B cell (primary cell): ENCODE data around the gene FAM53C. TPM values are rescaled to one million over a fixed set of nuclear protein-coding genes. Genes with fewer than 3 reads are reported as not detected.

ENCODE experiments used
- ATAC-seq: fragments of 200-7000 bp; cut with Tn5 transposase; one replicate; pipeline ENCODE4 v1.10.0; 2021; ENCODE audit warnings: low read depth, mild to moderate bottlenecking, moderate number of reproducible peaks, moderate library complexity
- CTCF ChIA-PET: fragments of 350-600 bp; sonication (Branson Sonifier 250); formaldehyde crosslinking; loops from one replicate; lab custom pipeline; 2021; ENCODE audit warnings: antibody characterized with exemption, inconsistent platforms; lab: Charles Lee
- POLR2A ChIA-PET: fragments of 350-600 bp; sonication (Branson Sonifier 250); formaldehyde crosslinking; loops from one replicate; lab custom pipeline; 2021; ENCODE audit warnings: antibody characterized with exemption; lab: Charles Lee
- DNase-seq: peaks from one replicate; pipeline ENCODE4 v3.0.0; 2013
- H2AFZ ChIP-seq: 2 replicates; pipeline ENCODE4 v1.6.1; 2012; ENCODE audit warnings: mild to moderate bottlenecking, low read depth, low read length; ENCODE audit not compliant: insufficient read depth, poor library complexity, severe bottlenecking
- H3K27ac ChIP-seq, 2 donors: 1 replicate in 1 of 2; 2 replicates in 1 of 2; pipeline ENCODE4 v1.5.1; 2012 to 2013; ENCODE audit warnings: low read length in 2 of 2, mild to moderate bottlenecking in 2 of 2, moderate library complexity in 1 of 2
- H3K27me3 ChIP-seq, 4 experiments: fragments of 200-600 bp in 1 of 4; sonication (generic) in 1 of 4; replicated peaks in 1 of 4; 1 replicate in 2 of 4; 2 replicates in 2 of 4; pipeline versions ENCODE4 v1.6.1 to v1.7.0; 2013 to 2016; ENCODE audit warnings: low read length in 3 of 4, mild to moderate bottlenecking in 2 of 4, mixed read lengths in 1 of 4, moderate library complexity in 1 of 4; ENCODE audit not compliant: insufficient read depth in 4 of 4, control insufficient read depth in 3 of 4; ENCODE audit errors: control extremely low read depth in 1 of 4
- H3K36me3 ChIP-seq, 2 experiments: replicated peaks in 1 of 2; 1 replicate in 1 of 2; 2 replicates in 1 of 2; pipeline versions ENCODE4 v1.6.1 to v1.7.1; 2013; ENCODE audit warnings: low read length in 1 of 2; ENCODE audit not compliant: insufficient read depth in 2 of 2, control insufficient read depth in 1 of 2; ENCODE audit errors: control extremely low read depth in 1 of 2, extremely low read depth in 1 of 2
- H3K4me1 ChIP-seq, 2 donors: fragments of 200-600 bp in 1 of 2; sonication (generic) in 1 of 2; 1 replicate in 1 of 2; 2 replicates in 1 of 2; pipeline versions ENCODE4 v1.5.1 to v1.6.1; 2013 to 2017; ENCODE audit warnings: low read length in 2 of 2; ENCODE audit not compliant: control insufficient read depth in 2 of 2, insufficient read depth in 2 of 2
- H3K4me2 ChIP-seq: replicated peaks from 2 replicates; pipeline ENCODE3; 2012; ENCODE audit warnings: mild to moderate bottlenecking, low read depth, low read length; ENCODE audit not compliant: poor library complexity, severe bottlenecking
- H3K4me3 ChIP-seq, 5 experiments: fragments of 200-600 bp in 1 of 5; sonication (generic) in 1 of 5; 1 replicate in 3 of 5; 2 replicates in 2 of 5; pipeline versions ENCODE4 v1.5.1 to v1.7.0; 2011 to 2016; ENCODE audit warnings: low read length in 4 of 5, mild to moderate bottlenecking in 4 of 5, low read depth in 2 of 5, control low read depth in 1 of 5, moderate library complexity in 1 of 5; ENCODE audit not compliant: insufficient read depth in 1 of 5; ENCODE audit errors: control extremely low read depth in 1 of 5, extremely low read depth in 1 of 5
- H3K79me2 ChIP-seq: fragments of 200-600 bp; sonication (generic); one replicate; pipeline ENCODE4 v1.6.0; 2016; ENCODE audit warnings: low read length; ENCODE audit not compliant: control insufficient read depth, insufficient read depth
- H3K9ac ChIP-seq: fragments of 200-600 bp; sonication (generic); 2 replicates; pipeline ENCODE4 v1.6.1; 2017; ENCODE audit warnings: mild to moderate bottlenecking, low read length, moderate library complexity
- H3K9me3 ChIP-seq, 3 donors: one replicate each; pipeline versions ENCODE4 v1.6.1 to v1.7.1; 2013; ENCODE audit warnings: low read length in 2 of 3; ENCODE audit not compliant: control insufficient read depth in 2 of 3, insufficient read depth in 1 of 3; ENCODE audit errors: control extremely low read depth in 1 of 3
- H4K20me1 ChIP-seq: 2 replicates; pipeline ENCODE4 v1.6.0; 2012; ENCODE audit warnings: mild to moderate bottlenecking, low read length; ENCODE audit not compliant: insufficient read depth, control insufficient read depth, poor library complexity, severe bottlenecking
- H3K27ac Mint-ChIP-seq: one replicate; pipeline ENCODE4 v1.8.0; 2021; ENCODE audit warnings: mixed read lengths
- H3K27me3 Mint-ChIP-seq: one replicate; pipeline ENCODE4 v1.8.0; 2021; ENCODE audit warnings: mixed read lengths
- H3K4me1 Mint-ChIP-seq: one replicate; pipeline ENCODE4 v1.8.0; 2021; ENCODE audit warnings: mixed read lengths
- H3K4me3 Mint-ChIP-seq: one replicate; pipeline ENCODE4 v1.8.0; 2021; ENCODE audit warnings: mixed read lengths
- H3K9me3 Mint-ChIP-seq: one replicate; pipeline ENCODE4 v1.8.0; 2022; ENCODE audit warnings: mixed read lengths; ENCODE audit not compliant: insufficient read depth
- CTCF ChIP-seq: fragments of 200-600 bp; IDR thresholded peaks from one replicate; pipeline ENCODE4 v1.8.0; 2022; ENCODE audit warnings: antibody characterized with exemption, mild to moderate bottlenecking
- EZH2 ChIP-seq: IDR thresholded peaks from 2 replicates; pipeline ENCODE4 v1.6.1; 2012; ENCODE audit warnings: borderline replicate concordance, low read depth, mild to moderate bottlenecking, moderate library complexity, low read length; ENCODE audit not compliant: insufficient read depth, poor library complexity, severe bottlenecking
- WGBS: methylation state at CpG from one replicate; pipeline ENCODE4 v1.1.5; 2013; ENCODE audit warnings: missing lambda C conversion rate; ENCODE audit not compliant: insufficient coverage; 5-methylcytosine and 5-hydroxymethylcytosine counted together
- intact Hi-C: fragments of 100-400 bp; cut with micrococcal nuclease; formaldehyde crosslinking; loops from one replicate; pipeline ENCODE4 v1.10.0; 2022
- polyA plus RNA-seq: library from polyadenylated mRNA; depleted of rRNA; stranded (reverse); fragments of >200 nt; gene quantifications from 2 replicates; pipeline ENCODE4 v1.2.3, GENCODE V29; 2012
- total RNA-seq, 2 donors: library from RNA; stranded (reverse); fragments of 120-200 nt in 1 of 2; gene quantifications; 1 replicate in 1 of 2; 2 replicates in 1 of 2; pipeline versions ENCODE4 v1.2.3 to v1.2.4, GENCODE V29; 2013 to 2022

Gene FAM53C
- total and polyA plus RNA-seq, 2 donors (not counting 1 experiment from before 2014, with no cell fraction given) = 29.8 to 44.9 TPM

DNA sequence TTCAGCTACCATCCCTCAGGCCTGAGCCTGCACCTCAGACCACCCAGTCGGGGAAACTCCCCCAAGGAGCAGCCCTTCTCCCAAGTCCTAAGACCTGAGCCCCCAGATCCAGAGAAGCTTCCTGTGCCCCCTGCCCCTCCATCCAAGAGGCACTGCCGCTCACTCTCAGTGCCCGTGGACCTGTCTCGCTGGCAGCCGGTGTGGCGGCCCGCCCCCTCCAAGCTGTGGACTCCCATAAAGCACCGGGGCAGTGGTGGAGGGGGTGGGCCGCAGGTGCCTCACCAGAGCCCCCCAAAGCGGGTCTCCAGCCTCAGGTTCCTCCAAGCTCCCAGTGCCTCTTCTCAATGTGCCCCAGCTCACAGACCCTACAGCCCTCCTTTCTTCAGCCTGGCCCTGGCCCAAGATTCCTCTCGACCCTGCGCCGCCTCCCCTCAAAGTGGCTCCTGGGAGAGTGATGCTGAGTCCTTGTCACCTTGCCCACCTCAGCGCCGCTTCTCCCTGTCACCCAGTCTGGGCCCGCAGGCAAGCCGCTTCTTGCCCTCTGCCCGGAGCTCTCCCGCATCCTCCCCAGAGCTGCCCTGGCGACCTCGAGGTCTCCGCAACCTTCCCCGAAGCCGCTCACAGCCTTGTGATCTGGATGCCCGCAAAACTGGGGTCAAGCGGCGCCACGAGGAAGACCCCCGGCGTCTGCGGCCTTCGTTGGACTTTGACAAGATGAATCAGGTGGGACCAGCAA is 7.0 kb downstream of the FAM53C start:
- DNase-seq (no peak), ATAC-seq (no peak)
- H3K27me3 Mint-ChIP-seq = no peaks in the 10 kb centered on the region
- Histone ChIP-seq H3K27ac (no peak overlapping the region), H3K36me3 (peaks cover 12 to 61% of the 10 kb centered on the region in 2 experiments), H3K79me2 (peaks cover 34% of the 10 kb centered on the region), H3K9me3 (no peaks in the 10 kb centered on the region), H3K27me3 (no peaks in the 10 kb centered on the region), H4K20me1 (peaks cover 5% of the 10 kb centered on the region), H3K4me3 (no peak overlapping the region), H3K9ac (no peak overlapping the region), H2AFZ (no peak overlapping the region), H3K4me1 (peaks cover 0 to 4% of the 10 kb centered on the region in 2 donors), H3K4me2 (no peak overlapping the region)
- H3K4me1 Mint-ChIP-seq = peaks cover 15% of the 10 kb centered on the region
- no peak overlapping the region for H3K4me3 Mint-ChIP-seq
- intact Hi-C loops = no loop called here
- POLR2A ChIA-PET = interaction anchor here (1.3 kb wide), 1 partner anchor 12 kb away, joined by 3 read pairs; no protein-coding TSS in a partner anchor
- H3K27ac Mint-ChIP-seq = no peak overlapping the region
- WGBS = 97% methylated on average over 32 of the region's 32 CpGs
- no peaks in the 10 kb centered on the region for H3K9me3 Mint-ChIP-seq
- TF ChIP-seq EZH2 = no peak
- TF ChIP-seq CTCF = no peak
- CTCF ChIA-PET = no interaction called here

DNA sequence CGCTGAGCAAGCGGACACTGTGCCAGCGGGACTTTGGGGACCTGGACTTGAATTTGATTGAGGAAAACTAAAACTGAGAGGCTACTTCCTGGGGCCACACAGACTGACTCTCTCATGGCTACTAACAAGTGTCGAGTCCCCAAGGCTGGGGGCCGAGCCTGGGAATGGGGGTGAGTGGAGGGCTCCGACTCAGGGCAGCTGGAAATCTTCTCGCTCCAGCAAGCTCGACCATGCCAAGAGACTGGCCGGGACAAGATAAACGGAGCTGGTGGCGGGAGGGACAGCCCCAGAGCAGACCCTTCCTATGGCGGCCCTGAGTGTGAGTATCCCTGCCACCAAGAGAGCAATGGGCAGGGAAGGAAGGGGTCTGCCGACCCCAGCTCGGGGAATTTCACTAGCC is 8.8 kb downstream of the FAM53C start:
- Histone ChIP-seq H3K4me3 (no peak overlapping the region), H3K79me2 (peaks cover 20% of the 10 kb centered on the region), H3K4me2 (no peak overlapping the region), H3K36me3 (peaks cover 9 to 53% of the 10 kb centered on the region in 2 experiments), H4K20me1 (no peaks in the 10 kb centered on the region), H3K4me1 (peaks cover 3 to 4% of the 10 kb centered on the region in 2 donors), H3K27me3 (no peaks in the 10 kb centered on the region), H3K9me3 (peaks cover 0 to 2% (median 0%) of the 10 kb centered on the region in 3 donors), H3K9ac (no peak overlapping the region), H3K27ac (no peak overlapping the region), H2AFZ (no peak overlapping the region)
- H3K27ac Mint-ChIP-seq = no peak overlapping the region
- 98% methylated on average over 14 of the region's 14 CpGs for WGBS
- ATAC-seq (no peak), DNase-seq (no peak)
- H3K4me1 Mint-ChIP-seq = peaks cover 10% of the 10 kb centered on the region
- intact Hi-C loops = no loop called here
- H3K9me3 Mint-ChIP-seq = no peaks in the 10 kb centered on the region
- POLR2A ChIA-PET = interaction anchor here (1.5 kb wide), 1 partner anchor 9 kb away, joined by 3 read pairs; the partner anchor contains the start of gene FAM53C
- H3K4me3 Mint-ChIP-seq = no peak overlapping the region
- CTCF ChIA-PET = interaction anchor here (9.3 kb wide), 1 partner anchor 10 kb away, joined by 278 read pairs; the partner anchor contains the start of genes CDC25C and FAM53C
- no peaks in the 10 kb centered on the region for H3K27me3 Mint-ChIP-seq
- TF ChIP-seq EZH2 = no peak
- TF ChIP-seq CTCF = no peak
